HG03378 (cell line): ENCODE data around the gene MLXIP.

Source experiments
- ATAC-seq: cut with Tn5 transposase; IDR thresholded peaks from one replicate; pipeline ENCODE4 v1.9.1; 2021; ENCODE audit warnings: mild to moderate bottlenecking, moderate library complexity; ENCODE audit not compliant: unreplicated experiment

The MLXIP gene

GRCh38 chr12:122076743-122077495, 1.6 kb upstream of the MLXIP start:
- ATAC-seq, result no peak

GRCh38 chr12:122079033-122079531, 526 bp downstream of the MLXIP start:
- ATAC-seq, result peak; percentile 10

- ATAC-seq, result no peak
Observed at GRCh38 chr12:122079532-122080081, 1.1 kb downstream of the MLXIP start.

GRCh38 chr12:122080149-122081082, 1.9 kb downstream of the MLXIP start:
- no peak for ATAC-seq

GRCh38 chr12:122081083-122081696, 2.6 kb downstream of the MLXIP start:
- ATAC-seq, result no peak

- ATAC-seq, result peak; percentile 49
Observed at GRCh38 chr12:122081697-122082221, 3.2 kb downstream of the MLXIP start.

- no peak for ATAC-seq
Observed at GRCh38 chr12:122082621-122083356, 4.2 kb downstream of the MLXIP start.

GRCh38 chr12:122084857-122085405, 6.4 kb downstream of the MLXIP start:
- ATAC-seq, result no peak

- no peak for ATAC-seq
Observed at GRCh38 chr12:122085591-122085990, 7.0 kb downstream of the MLXIP start.

GRCh38 chr12:122086116-122086515, 7.6 kb downstream of the MLXIP start:
- ATAC-seq, result no peak

GRCh38 chr12:122086641-122087285, 8.2 kb downstream of the MLXIP start:
- ATAC-seq, result no peak

- no peak for ATAC-seq
Observed at GRCh38 chr12:122087431-122088178, 9.0 kb downstream of the MLXIP start.

- no peak for ATAC-seq
Observed at GRCh38 chr12:122088179-122088810, 9.7 kb downstream of the MLXIP start.

- ATAC-seq, result no peak
Observed at GRCh38 chr12:122089077-122089476, 10.5 kb downstream of the MLXIP start.

- ATAC-seq, result no peak
Observed at GRCh38 chr12:122090759-122091515, 12.4 kb downstream of the MLXIP start.

- no peak for ATAC-seq
Observed at GRCh38 chr12:122093098-122093883, 14.7 kb downstream of the MLXIP start.
